Panc1 (cell line): Measurements from ENCODE around the gene BMAL1. TPM values are rescaled to one million over a fixed set of nuclear protein-coding genes. Genes with fewer than 3 reads are reported as not detected.

Experiments
- ATAC-seq: fragments of 200-7000 bp; cut with Tn5 transposase; 2 replicates; pipeline ENCODE4 v1.9.1; 2020; ENCODE audit warnings: mild to moderate bottlenecking, moderate library complexity
- BruUV-seq: library from RNA; stranded (reverse); fragments of 400-500 nt; replicated peaks from 2 replicates; lab custom pipeline; 2021; lab: Mats Ljungman, UMichigan
- CTCF ChIA-PET: fragments of 300-600 bp; sonication (Branson Sonifier 250); formaldehyde crosslinking; loops from one replicate; lab custom pipeline; 2022; ENCODE audit warnings: antibody characterized with exemption; lab: Charles Lee
- POLR2A ChIA-PET: fragments of 300-600 bp; sonication (Branson Sonifier 250); formaldehyde crosslinking; loops from one replicate; lab custom pipeline; 2022; ENCODE audit warnings: antibody characterized with exemption; lab: Charles Lee
- DNase-seq: peaks from one replicate; pipeline ENCODE4 v3.0.0-alpha.2; 2010; ENCODE audit warnings: low read depth, low spot score
- H3K27ac ChIP-seq: 2 replicates; pipeline ENCODE4 v1.5.1; 2011; ENCODE audit warnings: mild to moderate bottlenecking, low read length, inconsistent platforms
- H3K27me3 ChIP-seq: fragments of 200-500 bp; sonication (Bioruptor generic); 2 replicates; pipeline ENCODE4 v1.6.0; 2014; ENCODE audit warnings: low read length, inconsistent platforms; ENCODE audit not compliant: control insufficient read depth, insufficient read depth
- H3K36me3 ChIP-seq: fragments of 200-500 bp; sonication (Bioruptor generic); 2 replicates; pipeline ENCODE4 v1.5.1; 2014; ENCODE audit warnings: inconsistent platforms, mild to moderate bottlenecking, low read length, moderate library complexity; ENCODE audit not compliant: control insufficient read depth, insufficient read depth
- H3K4me1 ChIP-seq: 2 replicates; pipeline ENCODE4 v1.5.1; 2011; ENCODE audit warnings: inconsistent platforms, mild to moderate bottlenecking, low read length, moderate library complexity; ENCODE audit not compliant: control insufficient read depth, insufficient read depth
- H3K4me3 ChIP-seq, 2 experiments: 2 replicates each; pipeline ENCODE4 v1.5.1; 2011 to 2012; ENCODE audit warnings: low read depth in 2 of 2, low read length in 2 of 2, mild to moderate bottlenecking in 2 of 2, inconsistent platforms in 1 of 2, moderate library complexity in 1 of 2
- H3K9me3 ChIP-seq: fragments of 200-500 bp; sonication (Bioruptor generic); 2 replicates; pipeline ENCODE4 v1.5.1; 2014; ENCODE audit warnings: low read depth, mild to moderate bottlenecking, inconsistent platforms, low read length, moderate library complexity; ENCODE audit not compliant: control insufficient read depth, insufficient read depth
- CTCF ChIP-seq: fragments of 450-650 bp; IDR thresholded peaks from 2 replicates; pipeline ENCODE4 v1.5.1; 2017; ENCODE audit warnings: mild to moderate bottlenecking
- POLR2AphosphoS5 ChIP-seq: IDR thresholded peaks from 2 replicates; pipeline ENCODE4 v1.6.1; 2012; ENCODE audit warnings: mild to moderate bottlenecking, low read depth, low read length, moderate library complexity
- REST ChIP-seq, 2 experiments: IDR thresholded peaks; 2 replicates each; pipeline ENCODE4 v1.6.1; 2011 to 2012; ENCODE audit warnings: low read depth in 2 of 2, control low read depth in 1 of 2, low read length in 1 of 2, mild to moderate bottlenecking in 1 of 2, moderate library complexity in 1 of 2; ENCODE audit not compliant: insufficient read depth in 1 of 2
- SIN3A ChIP-seq: IDR thresholded peaks from 2 replicates; pipeline ENCODE4 v1.6.1; 2012; ENCODE audit warnings: low read depth, mild to moderate bottlenecking, low read length, moderate library complexity, borderline replicate concordance; ENCODE audit not compliant: insufficient read depth
- TCF7L2 ChIP-seq: IDR thresholded peaks from 2 replicates; pipeline ENCODE4 v1.6.1; 2011; ENCODE audit warnings: mild to moderate bottlenecking, low read depth, low read length, inconsistent platforms
- in situ Hi-C: cut with HindIII; loops from 2 replicates; pipeline ENCODE4 v1.10.0; 2016; ENCODE audit warnings: low sequenced_read_pairs, low pct_unique_long_range_greater_than_20kb
- intact Hi-C: fragments of 100-400 bp; cut with micrococcal nuclease; formaldehyde crosslinking; loops from one replicate; pipeline ENCODE4 v1.10.0; 2022; ENCODE audit not compliant: unreplicated experiment
- total RNA-seq: library from RNA; stranded (reverse); gene quantifications from one replicate; pipeline ENCODE4 v1.2.1, GENCODE V29; 2021; ENCODE audit not compliant: unreplicated experiment

Gene BMAL1
- total RNA-seq, 1 experiment from 2014 or later: 9.3 TPM

- ATAC-seq: no peak
- POLR2A ChIA-PET: no interaction called here
- no TSS peak for BruUV-seq
- Histone ChIP-seq H3K4me3 (no peak overlapping the region), H3K27ac (no peak overlapping the region), H3K9me3 (no peaks in the 10 kb centered on the region), H3K27me3 (no peaks in the 10 kb centered on the region), H3K36me3 (no peaks in the 10 kb centered on the region), H3K4me1 (no peaks in the 10 kb centered on the region)
- in situ Hi-C loops (no loop called here), intact Hi-C loops (no loop called here)
- CTCF ChIA-PET: no interaction called here
- no peak for DNase-seq
- TF ChIP-seq REST (IDR thresholded peaks at IDR 0.05; ENCODE audit: insufficient read depth in 1 of 2, low read depth in 2 of 2, low read length in 1 of 2) (no peak), POLR2AphosphoS5 (no peak), SIN3A (no peak)
Observed at GRCh38 chr11:13368041-13368446, 90.5 kb downstream of the BMAL1 start.

GRCh38 chr11:13373216-13373615, 95.6 kb downstream of the BMAL1 start:
- Histone ChIP-seq H3K4me3 (no peak overlapping the region), H3K27ac (no peak overlapping the region), H3K36me3 (no peaks in the 10 kb centered on the region), H3K9me3 (no peaks in the 10 kb centered on the region), H3K4me1 (no peaks in the 10 kb centered on the region), H3K27me3 (no peaks in the 10 kb centered on the region)
- BruUV-seq: no TSS peak
- DNase-seq: no peak
- ATAC-seq: no peak
- in situ Hi-C loops: no loop called here
- ChIA-PET CTCF (no interaction called here), POLR2A (no interaction called here)
- intact Hi-C loops: no loop called here
- no peak for TF ChIP-seq CTCF
- no peak for TF ChIP-seq SIN3A
- TF ChIP-seq POLR2AphosphoS5: no peak
- no peak for TF ChIP-seq REST (IDR thresholded peaks at IDR 0.05; ENCODE audit: insufficient read depth in 1 of 2, low read depth in 2 of 2, low read length in 1 of 2)
- TF ChIP-seq TCF7L2: no peak
